Ascending aorta (tissue), 2 donors: ENCODE data around the gene GPR68. TPM values are rescaled to one million over a fixed set of nuclear protein-coding genes. Genes with fewer than 3 reads are reported as not detected.
"Not testable (repeated sequence)": the region's sequence is repeated elsewhere in the genome, so short reads cannot be mapped to it uniquely, and the experiment has no call there.

Experiments used
- DNase-seq, 2 donors: peaks; one replicate each; pipeline ENCODE4 v3.0.0-alpha.2; 2019; ENCODE audit warnings: low spot score in 2 of 2
- H3K27ac ChIP-seq, 2 donors: fragments of 200-600 bp; sonication (generic); one replicate each; pipeline ENCODE4 v1.5.1; 2016 to 2017; ENCODE audit warnings: mild to moderate bottlenecking in 1 of 2
- H3K27me3 ChIP-seq: fragments of 200-600 bp; sonication (generic); one replicate; pipeline ENCODE4 v1.5.1; 2017
- H3K36me3 ChIP-seq, 2 donors: fragments of 200-600 bp; sonication (generic); one replicate each; pipeline ENCODE4 v1.5.1; 2016
- H3K4me1 ChIP-seq, 2 donors: fragments of 200-600 bp; sonication (generic); one replicate each; pipeline ENCODE4 v1.5.1; 2016 to 2017; ENCODE audit warnings: mild to moderate bottlenecking in 1 of 2
- H3K4me3 ChIP-seq, 2 donors: fragments of 200-600 bp; sonication (generic); one replicate each; pipeline ENCODE4 v1.5.1; 2016 to 2017; ENCODE audit warnings: mild to moderate bottlenecking in 1 of 2
- H3K9me3 ChIP-seq, 2 donors: fragments of 200-600 bp; sonication (generic); one replicate each; pipeline ENCODE4 v1.5.1; 2016
- CTCF ChIP-seq, 3 experiments: fragments of 200-600 bp in 2 of 3; fragments of 450-650 bp in 1 of 3; sonication (generic) in 2 of 3; IDR thresholded peaks; one replicate each; pipeline ENCODE4 v1.5.1; 2016 to 2019; ENCODE audit warnings: antibody characterized with exemption in 3 of 3, mild to moderate bottlenecking in 1 of 3, moderate library complexity in 1 of 3
- intact Hi-C: fragments of 100-400 bp; cut with DNase I; formaldehyde crosslinking; loops from one replicate; pipeline ENCODE4 v1.15.1; 2023
- total RNA-seq: library from RNA; depleted of rRNA; stranded (reverse); fragments of >200 nt; gene quantifications from one replicate; pipeline ENCODE4 v1.1.0, GENCODE V29; 2016

GPR68 gene
- total RNA-seq, 1 donor from 2014 or later = not detected

- intact Hi-C loops = no loop called here
- peaks cover 4% of the 10 kb centered on the region for H3K27me3 ChIP-seq
- TF ChIP-seq CTCF (IDR thresholded peaks at IDR 0.05) = no peak
- H3K9me3 ChIP-seq = no peaks in the 10 kb centered on the region
- no peaks in the 10 kb centered on the region for H3K36me3 ChIP-seq
- no peak overlapping the region for H3K27ac ChIP-seq
- H3K4me1 ChIP-seq = peaks cover 4 to 5% of the 10 kb centered on the region in 2 donors
- DNase-seq = no peak
- peak overlapping the region; percentile 66 to 71 for H3K4me3 ChIP-seq
Observed at GRCh38 chr14:91252871-91253794, 8.6 kb upstream of the GPR68 start.

- H3K4me1 ChIP-seq = peaks cover 4 to 5% of the 10 kb centered on the region in 2 donors
- no peak overlapping the region for H3K27ac ChIP-seq
- no peak for TF ChIP-seq CTCF (IDR thresholded peaks at IDR 0.05)
- no peaks in the 10 kb centered on the region for H3K36me3 ChIP-seq
- intact Hi-C loops = no loop called here
- H3K27me3 ChIP-seq = peaks cover 4% of the 10 kb centered on the region
- H3K9me3 ChIP-seq = no peaks in the 10 kb centered on the region
- DNase-seq = no peak
- H3K4me3 ChIP-seq = no peak overlapping the region
Observed at GRCh38 chr14:91250912-91251311, 6.4 kb upstream of the GPR68 start.

GRCh38 chr14:91249841-91250616, 5.5 kb upstream of the GPR68 start:
- Histone ChIP-seq H3K27ac (no peak overlapping the region), H3K4me3 (no peak overlapping the region), H3K4me1 (peaks cover 4 to 5% of the 10 kb centered on the region in 2 donors), H3K36me3 (no peaks in the 10 kb centered on the region), H3K9me3 (no peaks in the 10 kb centered on the region), H3K27me3 (peaks cover 4% of the 10 kb centered on the region)
- no peak for DNase-seq
- intact Hi-C loops = no loop called here
- TF ChIP-seq CTCF (IDR thresholded peaks at IDR 0.05) = no peak

- no peak for DNase-seq
- intact Hi-C loops = no loop called here
- Histone ChIP-seq H3K9me3 (no peaks in the 10 kb centered on the region), H3K27ac (no peak overlapping the region), H3K36me3 (no peaks in the 10 kb centered on the region), H3K27me3 (no peaks in the 10 kb centered on the region), H3K4me1 (no peaks in the 10 kb centered on the region), H3K4me3 (no peak overlapping the region)
- no peak for TF ChIP-seq CTCF (IDR thresholded peaks at IDR 0.05)
Observed at GRCh38 chr14:91246051-91246852, 1.7 kb upstream of the GPR68 start.

GRCh38 chr14:91245616-91246015, 1.1 kb upstream of the GPR68 start:
- DNase-seq, H3K4me1 ChIP-seq, H3K4me3 ChIP-seq, H3K27me3 ChIP-seq, H3K9me3 ChIP-seq, intact Hi-C loops, H3K27ac ChIP-seq, H3K36me3 ChIP-seq: not testable (repeated sequence)
